NB4 (cell line): Measurements from ENCODE around the gene PNPLA1.

Source experiments
- DNase-seq: peaks from one replicate; pipeline ENCODE4 v3.0.0; 2010; ENCODE audit warnings: low read depth
- H3K4me3 ChIP-seq: one replicate; pipeline ENCODE4 v1.5.1; 2011; ENCODE audit warnings: mild to moderate bottlenecking, low read depth, low read length, moderate library complexity
- MYC ChIP-seq: IDR thresholded peaks from 2 replicates; pipeline ENCODE4 v1.6.1; 2011; ENCODE audit warnings: low read depth, low read length
- POLR2A ChIP-seq: IDR thresholded peaks from 2 replicates; pipeline ENCODE4 v1.6.1; 2011; ENCODE audit warnings: mild to moderate bottlenecking; ENCODE audit not compliant: insufficient read length; ENCODE audit errors: extremely low read depth
- TF ChIP-seq, protein P1 (sequence below): IDR thresholded peaks from 2 replicates; pipeline ENCODE4 v1.6.1; 2011; ENCODE audit warnings: low read depth, low read length
- TF ChIP-seq, protein P2 (sequence below): IDR thresholded peaks from one replicate; pipeline ENCODE4 v1.5.1; 2012; ENCODE audit warnings: low read depth, low read length

The PNPLA1 gene

DNA sequence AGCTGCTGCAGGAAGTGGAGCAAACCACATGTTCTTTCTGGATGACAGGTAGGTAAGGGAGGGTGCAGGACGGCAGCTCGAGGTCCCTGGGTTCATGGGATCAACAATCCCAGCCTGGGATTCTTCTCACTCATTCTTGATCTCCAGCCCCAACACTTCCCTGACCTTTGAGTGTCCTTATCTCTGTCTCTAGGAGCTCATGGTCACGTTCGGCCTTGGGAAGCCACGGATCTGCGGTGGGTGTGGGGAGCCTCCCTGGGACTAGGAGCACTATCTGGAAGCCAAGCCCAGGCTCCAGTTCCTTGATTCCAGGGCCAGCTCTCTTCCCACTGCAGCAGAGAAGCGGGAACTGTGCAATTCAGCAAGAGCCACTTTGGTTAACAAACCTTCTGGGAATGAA is 39.3 kb downstream of the PNPLA1 start:
- TF ChIP-seq POLR2A (no peak), MYC (no peak)
- TF ChIP-seq, protein P1, sequence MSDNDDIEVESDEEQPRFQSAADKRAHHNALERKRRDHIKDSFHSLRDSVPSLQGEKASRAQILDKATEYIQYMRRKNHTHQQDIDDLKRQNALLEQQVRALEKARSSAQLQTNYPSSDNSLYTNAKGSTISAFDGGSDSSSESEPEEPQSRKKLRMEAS = no peak
- TF ChIP-seq, protein P2, sequence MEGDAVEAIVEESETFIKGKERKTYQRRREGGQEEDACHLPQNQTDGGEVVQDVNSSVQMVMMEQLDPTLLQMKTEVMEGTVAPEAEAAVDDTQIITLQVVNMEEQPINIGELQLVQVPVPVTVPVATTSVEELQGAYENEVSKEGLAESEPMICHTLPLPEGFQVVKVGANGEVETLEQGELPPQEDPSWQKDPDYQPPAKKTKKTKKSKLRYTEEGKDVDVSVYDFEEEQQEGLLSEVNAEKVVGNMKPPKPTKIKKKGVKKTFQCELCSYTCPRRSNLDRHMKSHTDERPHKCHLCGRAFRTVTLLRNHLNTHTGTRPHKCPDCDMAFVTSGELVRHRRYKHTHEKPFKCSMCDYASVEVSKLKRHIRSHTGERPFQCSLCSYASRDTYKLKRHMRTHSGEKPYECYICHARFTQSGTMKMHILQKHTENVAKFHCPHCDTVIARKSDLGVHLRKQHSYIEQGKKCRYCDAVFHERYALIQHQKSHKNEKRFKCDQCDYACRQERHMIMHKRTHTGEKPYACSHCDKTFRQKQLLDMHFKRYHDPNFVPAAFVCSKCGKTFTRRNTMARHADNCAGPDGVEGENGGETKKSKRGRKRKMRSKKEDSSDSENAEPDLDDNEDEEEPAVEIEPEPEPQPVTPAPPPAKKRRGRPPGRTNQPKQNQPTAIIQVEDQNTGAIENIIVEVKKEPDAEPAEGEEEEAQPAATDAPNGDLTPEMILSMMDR = no peak
- DNase-seq = no peak
- H3K4me3 ChIP-seq = no peak overlapping the region

DNA sequence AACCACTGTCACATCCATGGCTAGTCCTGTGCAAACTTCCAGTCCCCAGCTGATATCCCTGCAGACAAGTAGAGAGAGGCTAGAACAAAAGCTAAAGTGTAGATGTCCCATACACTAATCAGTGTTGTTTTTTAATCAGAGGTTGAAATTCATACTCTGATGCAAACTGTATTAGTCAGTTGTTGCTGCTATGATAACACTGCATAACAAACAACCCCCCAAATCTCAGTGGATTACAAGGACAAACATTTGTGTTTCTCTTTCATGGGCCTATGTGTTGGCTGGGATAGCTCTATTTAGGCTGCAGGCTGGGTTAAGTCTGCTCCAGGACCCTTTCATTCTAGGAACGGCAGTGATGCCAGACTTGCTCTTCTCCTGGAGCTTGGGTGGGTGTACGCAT is 40.0 kb downstream of the PNPLA1 start:
- TF ChIP-seq MYC = no peak
- no peak for DNase-seq
- no peak overlapping the region for H3K4me3 ChIP-seq

DNA sequence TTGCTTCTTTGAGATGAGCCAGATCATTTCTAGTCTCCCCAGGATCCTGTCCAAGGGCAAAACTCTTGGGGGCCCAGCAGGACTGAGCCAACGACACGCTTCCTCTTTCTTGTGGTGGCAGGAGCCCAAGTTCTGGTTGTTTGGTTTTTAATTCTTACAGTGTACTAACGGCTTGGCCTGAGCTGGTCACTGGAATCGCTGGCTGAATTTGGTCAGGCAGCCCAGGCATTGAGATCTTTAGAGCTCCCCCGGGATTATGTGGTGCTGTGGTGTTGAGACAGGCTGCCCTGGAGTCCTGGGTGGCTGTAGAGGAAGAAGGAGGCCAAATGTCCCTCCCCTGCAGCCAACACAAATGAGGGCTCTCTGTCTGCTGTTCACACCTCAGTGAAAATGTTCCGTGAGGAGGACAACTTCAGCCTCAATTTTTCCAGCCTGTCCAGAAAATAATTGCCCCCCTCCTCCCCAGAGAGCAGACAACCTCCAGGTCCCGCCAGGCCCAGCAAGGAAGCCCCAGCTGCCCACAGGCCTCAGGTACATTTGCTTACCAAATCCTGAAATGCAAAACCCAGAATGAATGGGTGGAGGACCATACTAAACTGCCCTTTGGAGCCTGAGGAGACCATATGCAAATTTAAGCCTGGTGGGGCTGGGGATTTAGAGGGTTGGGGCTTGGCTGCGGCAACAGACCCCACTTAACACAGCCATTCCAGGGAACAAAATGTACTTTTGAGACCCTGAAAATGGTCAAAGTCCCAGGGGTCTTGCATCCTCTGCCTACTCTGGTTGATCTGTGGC is 43.2 kb downstream of the PNPLA1 start:
- peak overlapping the region; percentile 18 for H3K4me3 ChIP-seq
- TF ChIP-seq POLR2A (no peak), MYC (0 out of 2 replicates have a peak, but pooled peaks have one; percentile 39)
- TF ChIP-seq, protein P1 = no peak
- TF ChIP-seq, protein P2 = no peak
- peak; percentile 98 for DNase-seq

DNA sequence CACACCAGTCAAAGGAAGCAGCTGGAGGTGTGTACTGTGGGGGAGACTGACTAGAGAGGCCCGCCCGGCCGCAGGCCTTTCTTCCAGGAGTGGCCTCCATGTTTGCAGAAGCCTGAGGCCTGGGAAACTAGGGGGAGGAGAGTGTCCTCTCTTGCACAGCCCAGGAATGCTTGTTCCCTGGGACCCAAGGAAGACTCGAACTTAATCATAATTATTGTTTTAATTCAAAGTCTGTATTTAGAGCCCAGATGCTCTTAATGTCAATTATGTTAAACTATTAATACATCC is 43.7 kb downstream of the PNPLA1 start:
- TF ChIP-seq MYC (no peak), POLR2A (no peak)
- TF ChIP-seq, protein P1 = no peak
- TF ChIP-seq, protein P2 = no peak
- peak; percentile 79 for DNase-seq
- peak overlapping the region; percentile 18 for H3K4me3 ChIP-seq

DNA sequence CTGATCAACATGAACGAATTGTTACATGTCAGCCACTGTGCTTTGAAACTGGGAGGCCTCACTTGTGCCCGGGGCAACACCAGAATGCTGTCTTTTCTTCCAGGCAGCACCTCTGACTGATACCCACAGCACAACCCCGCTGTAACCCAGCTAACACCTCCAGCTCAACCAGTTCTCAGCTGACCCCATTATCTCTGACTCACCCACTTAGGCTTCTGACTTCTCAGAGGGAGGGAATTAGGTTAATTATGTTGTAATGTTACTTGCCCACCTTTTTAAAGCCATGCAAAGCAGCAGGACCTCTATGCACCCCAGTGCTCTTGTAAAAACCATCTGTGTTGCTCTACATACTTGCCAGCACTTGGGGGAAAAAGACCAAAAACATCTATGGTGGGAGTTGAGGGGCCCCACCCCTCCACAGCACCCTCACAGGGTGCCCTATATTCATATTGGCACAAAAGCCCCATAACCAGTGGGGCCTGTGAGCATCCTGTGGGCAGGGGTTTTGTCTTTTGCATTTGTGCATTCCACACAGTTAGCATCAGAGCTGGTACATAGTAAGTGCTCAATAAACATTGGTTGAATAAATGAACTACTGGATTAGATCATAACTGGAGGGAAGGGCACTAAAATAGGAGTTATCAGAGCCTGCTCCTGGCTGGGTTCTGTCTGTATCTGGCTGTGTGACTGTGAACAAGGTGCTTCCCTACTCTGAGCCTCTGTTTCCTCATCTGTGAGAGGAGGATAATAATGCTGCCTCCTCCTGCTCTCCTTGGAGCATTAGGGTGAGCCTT is 44.6 kb downstream of the PNPLA1 start:
- no peak overlapping the region for H3K4me3 ChIP-seq
- DNase-seq = peak; percentile 86
- TF ChIP-seq, protein P2 = no peak
- TF ChIP-seq, protein P1 = no peak
- TF ChIP-seq POLR2A (no peak), MYC (no peak)

DNA sequence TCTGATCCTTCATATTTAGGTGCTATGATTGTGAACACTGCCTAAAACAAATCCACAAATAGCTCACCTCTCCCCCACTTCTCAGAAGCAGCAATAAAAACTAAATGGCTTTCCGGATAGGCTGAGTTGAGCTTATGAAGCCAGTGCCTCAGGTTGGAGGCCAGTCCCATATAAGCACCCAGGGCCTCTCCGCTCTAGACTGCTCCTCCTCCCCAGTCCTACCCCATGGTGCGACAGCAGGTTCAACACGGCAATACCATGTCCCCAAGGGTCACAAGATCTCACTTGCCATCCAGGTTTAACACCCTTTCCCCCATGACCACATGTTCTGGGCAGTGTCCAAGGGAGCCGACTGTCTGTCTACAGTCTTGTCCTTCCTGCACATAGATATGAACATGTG is 46.1 kb downstream of the PNPLA1 start:
- TF ChIP-seq POLR2A (no peak), MYC (no peak)
- TF ChIP-seq, protein P2 = no peak
- TF ChIP-seq, protein P1 = no peak
- DNase-seq = no peak
- H3K4me3 ChIP-seq = no peak overlapping the region
